Measurements from ENCODE around the gene IL34.

IL34 gene

GRCh38 chr16:70696952-70697593 lies 50.7 kb downstream of the IL34 start:
- POLR2A ChIA-PET (ENCODE audit: low non-redundant PET): no interaction called here
- DNase-seq (ENCODE audit: low spot score): no peak
- H3K27ac ChIP-seq: peak overlapping the region; percentile 100
- CTCF ChIA-PET: no interaction called here
- TF ChIP-seq CTCF (conservative IDR thresholded peaks at IDR 0.05; ENCODE audit: low read depth): no peak

DNA sequence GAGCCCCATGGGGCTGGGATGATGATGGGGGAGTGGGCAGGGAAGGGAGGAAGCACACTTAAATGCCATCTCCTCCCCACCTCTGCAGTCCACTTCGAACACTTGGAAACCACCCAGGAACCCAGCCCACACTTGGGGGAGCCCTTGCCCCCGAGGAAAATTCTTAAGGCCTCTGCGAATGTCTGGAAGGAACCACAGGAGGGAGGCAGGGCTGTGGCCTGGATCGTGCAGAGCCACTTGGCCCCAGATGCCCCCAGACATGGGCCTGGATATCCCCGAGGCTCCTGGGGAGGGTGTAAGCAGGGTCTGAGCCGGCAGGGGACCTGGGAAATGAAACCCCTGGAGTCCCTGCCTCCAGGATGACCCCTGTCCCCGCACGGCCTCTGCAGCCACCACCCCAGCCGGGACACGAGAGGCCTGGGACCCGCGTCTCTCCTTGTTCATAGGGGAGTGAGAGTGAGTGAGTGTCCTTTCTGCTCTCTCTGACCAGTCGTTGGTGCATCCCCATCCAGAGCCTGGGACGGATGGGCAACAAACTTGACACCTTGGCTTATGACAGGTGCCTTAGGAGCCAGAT lies 51.3 kb downstream of the IL34 start:
- no peak for TF ChIP-seq CTCF (conservative IDR thresholded peaks at IDR 0.05; ENCODE audit: low read depth)
- ChIA-PET POLR2A (ENCODE audit: low non-redundant PET) (no interaction called here), CTCF (no interaction called here)
- no peak for DNase-seq (ENCODE audit: low spot score)
- peak overlapping the region; percentile 100 for H3K27ac ChIP-seq

GRCh38 chr16:70698901-70699300 lies 52.5 kb downstream of the IL34 start:
- ChIA-PET CTCF (no interaction called here), POLR2A (ENCODE audit: low non-redundant PET) (no interaction called here)
- H3K27ac ChIP-seq: peak overlapping the region; percentile 100

DNA sequence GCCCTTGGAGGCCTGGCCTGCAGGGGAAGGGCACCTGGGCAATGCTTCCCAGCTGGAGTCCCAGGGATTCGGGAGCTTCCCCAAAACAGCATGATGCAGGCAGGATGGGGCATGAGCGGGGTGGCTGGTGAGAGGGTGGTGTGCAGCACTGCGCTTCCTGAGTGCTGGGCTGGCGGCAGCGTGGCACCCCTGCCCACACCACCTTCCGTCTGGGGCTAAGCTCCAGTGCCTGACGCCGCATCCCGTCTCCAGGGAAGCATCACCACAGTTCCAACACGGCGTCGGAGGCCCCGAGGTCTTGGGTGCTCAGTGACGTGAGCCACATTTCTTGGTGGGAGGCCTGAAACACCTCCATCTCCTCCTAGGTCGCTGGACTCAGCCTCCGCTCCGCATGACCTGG lies 53.3 kb downstream of the IL34 start:
- DNase-seq (ENCODE audit: low spot score): no peak
- H3K27ac ChIP-seq: peak overlapping the region; percentile 100
- POLR2A ChIA-PET (ENCODE audit: low non-redundant PET): no interaction called here
- TF ChIP-seq CTCF (conservative IDR thresholded peaks at IDR 0.05; ENCODE audit: low read depth): no peak
- CTCF ChIA-PET: no interaction called here

More at GRCh38 chr16:70698901-70699300, 52.5 kb downstream of the IL34 start:
- DNase-seq (ENCODE audit: low spot score): no peak
- no peak for TF ChIP-seq CTCF (conservative IDR thresholded peaks at IDR 0.05; ENCODE audit: low read depth)

DNA sequence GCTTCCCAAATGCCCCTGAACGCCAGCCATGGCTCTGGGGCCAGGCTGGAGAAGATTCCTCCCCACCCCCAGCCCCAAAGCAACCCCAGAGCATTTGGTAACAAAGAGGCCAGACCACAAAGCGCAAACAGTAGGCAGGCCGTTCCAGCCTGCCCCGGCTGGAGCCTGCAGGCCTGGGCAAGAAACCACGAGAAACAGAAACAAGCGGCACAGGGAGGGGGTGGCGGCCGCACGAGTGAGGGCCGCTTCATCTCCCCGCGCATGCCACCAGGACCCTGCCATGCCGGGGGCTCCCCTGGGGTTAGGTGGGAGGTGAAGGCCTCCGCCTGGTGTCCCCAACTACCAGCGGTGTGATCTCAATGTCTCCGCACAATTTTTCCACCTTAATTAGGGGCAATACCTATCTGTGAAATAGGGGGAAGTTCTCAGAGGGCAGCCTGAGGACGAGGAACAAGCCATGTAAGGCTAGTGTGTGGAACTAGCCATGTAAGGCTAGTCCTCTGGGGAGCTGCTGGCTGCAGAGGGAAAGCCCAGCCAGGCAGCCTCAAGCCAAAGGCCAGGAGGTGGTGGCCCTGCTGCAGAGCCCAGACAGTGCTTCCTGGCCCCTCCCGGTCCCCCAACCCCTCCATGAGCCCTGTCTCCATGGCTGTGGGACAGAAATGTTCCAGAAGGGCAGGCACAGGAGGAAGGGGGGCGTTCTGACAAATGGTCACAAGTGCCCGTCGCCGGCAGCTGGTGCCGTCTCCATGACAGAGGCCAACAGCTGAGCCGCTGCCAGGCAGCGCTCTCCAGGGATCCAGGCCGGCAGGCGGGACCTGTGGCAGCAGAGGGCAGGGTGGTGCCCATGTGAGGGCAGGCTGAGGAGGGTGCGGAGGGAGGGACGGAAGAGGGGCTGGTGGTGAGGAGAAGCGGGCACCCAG lies 54.0 kb downstream of the IL34 start:
- peak; percentile 89 for DNase-seq (ENCODE audit: low spot score)
- POLR2A ChIA-PET (ENCODE audit: low non-redundant PET): no interaction called here
- H3K27ac ChIP-seq: peak overlapping the region; percentile 100
- CTCF ChIA-PET: no interaction called here
- TF ChIP-seq CTCF (conservative IDR thresholded peaks at IDR 0.05; ENCODE audit: low read depth): no peak

DNA sequence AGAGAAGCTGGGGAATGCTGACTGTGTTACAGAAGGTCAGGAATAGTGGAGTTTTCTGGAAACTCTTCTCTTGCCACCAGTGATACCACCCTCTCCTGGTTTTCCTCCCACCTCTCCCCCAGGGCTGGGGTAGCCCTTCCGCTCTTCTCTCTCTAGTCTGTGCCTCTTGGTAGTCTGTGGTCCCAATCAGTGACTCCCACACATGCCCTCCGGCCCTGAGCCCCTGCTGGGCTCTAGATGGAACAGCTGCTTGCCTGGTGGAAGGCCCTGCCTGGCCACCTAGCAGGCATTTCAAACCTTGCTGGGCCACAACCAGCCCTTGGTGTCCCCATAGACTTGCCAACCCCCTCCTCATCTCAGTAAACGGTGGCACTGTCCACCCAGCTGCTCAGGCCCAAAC lies 54.7 kb downstream of the IL34 start:
- TF ChIP-seq CTCF (conservative IDR thresholded peaks at IDR 0.05; ENCODE audit: low read depth): no peak
- peak overlapping the region; percentile 100 for H3K27ac ChIP-seq
- ChIA-PET POLR2A (ENCODE audit: low non-redundant PET) (no interaction called here), CTCF (no interaction called here)
- DNase-seq (ENCODE audit: low spot score): no peak

Data from RWPE1 (cell line).